ENCODE measurements around the gene ZNF644.

ZNF644 gene

DNA sequence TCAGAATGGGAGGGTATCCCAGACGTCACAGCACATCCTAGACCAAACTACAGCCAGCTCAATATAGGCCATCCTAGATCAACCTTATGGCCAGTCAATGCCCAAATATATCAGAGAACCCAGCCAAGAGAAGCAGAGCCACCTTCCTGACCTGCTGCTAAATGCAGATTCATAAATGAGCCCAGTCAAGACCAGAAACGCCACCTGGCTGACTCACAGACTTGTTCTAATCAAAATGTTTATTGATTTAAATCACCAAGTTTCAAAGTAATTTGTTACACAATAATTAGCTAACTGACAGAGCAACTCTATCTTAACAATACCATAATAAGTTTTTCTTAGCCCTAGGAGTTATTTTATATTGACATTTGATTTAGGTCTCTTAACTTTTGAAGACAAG lies 28.6 kb downstream of the ZNF644 start:
- DNase-seq (ENCODE audit: low read depth in 2 of 2), result no peak
- H3K4me3 ChIP-seq (replicated peaks in 1 of 2; ENCODE audit: low read depth in 2 of 2, low read length in 2 of 2), result no peak overlapping the region
- TF ChIP-seq CTCF (IDR thresholded peaks at IDR 0.05; ENCODE audit: low read depth, low read length), result no peak

GRCh38 chr1:90990779-90991178 lies 31.1 kb downstream of the ZNF644 start:
- no peak for TF ChIP-seq CTCF (IDR thresholded peaks at IDR 0.05; ENCODE audit: low read depth, low read length)
- DNase-seq (ENCODE audit: low read depth in 2 of 2), result no peak
- no peak overlapping the region for H3K4me3 ChIP-seq (replicated peaks in 1 of 2; ENCODE audit: low read depth in 2 of 2, low read length in 2 of 2)

DNA sequence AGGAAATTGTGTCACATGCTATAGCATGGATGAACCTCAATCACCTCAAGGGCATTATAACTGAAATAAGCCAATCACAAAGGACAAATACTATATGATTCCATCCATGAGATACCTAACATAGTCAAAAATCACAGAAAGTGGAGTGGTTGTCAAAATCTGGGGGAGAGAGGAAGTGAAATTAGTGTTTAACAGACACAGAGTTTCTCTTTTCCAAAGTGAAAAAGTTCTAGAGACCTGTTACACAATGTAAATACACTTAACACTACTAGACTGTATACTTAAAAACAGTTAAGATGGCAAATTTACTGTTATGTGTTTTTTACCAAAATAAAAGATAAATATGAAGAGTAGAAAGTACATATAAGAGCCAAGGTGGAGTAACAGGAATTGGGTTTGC lies 31.8 kb downstream of the ZNF644 start:
- no peak for TF ChIP-seq CTCF (IDR thresholded peaks at IDR 0.05; ENCODE audit: low read depth, low read length)
- H3K4me3 ChIP-seq (replicated peaks in 1 of 2; ENCODE audit: low read depth in 2 of 2, low read length in 2 of 2), result no peak overlapping the region
- DNase-seq (ENCODE audit: low read depth in 2 of 2), result no peak

- DNase-seq (ENCODE audit: low read depth in 2 of 2), result no peak
- no peak overlapping the region for H3K4me3 ChIP-seq (replicated peaks in 1 of 2; ENCODE audit: low read depth in 2 of 2, low read length in 2 of 2)
- no peak for TF ChIP-seq CTCF (IDR thresholded peaks at IDR 0.05; ENCODE audit: low read depth, low read length)
These were observed 32.5 kb downstream of the ZNF644 start for GRCh38 chr1:90989302-90989701.

DNA sequence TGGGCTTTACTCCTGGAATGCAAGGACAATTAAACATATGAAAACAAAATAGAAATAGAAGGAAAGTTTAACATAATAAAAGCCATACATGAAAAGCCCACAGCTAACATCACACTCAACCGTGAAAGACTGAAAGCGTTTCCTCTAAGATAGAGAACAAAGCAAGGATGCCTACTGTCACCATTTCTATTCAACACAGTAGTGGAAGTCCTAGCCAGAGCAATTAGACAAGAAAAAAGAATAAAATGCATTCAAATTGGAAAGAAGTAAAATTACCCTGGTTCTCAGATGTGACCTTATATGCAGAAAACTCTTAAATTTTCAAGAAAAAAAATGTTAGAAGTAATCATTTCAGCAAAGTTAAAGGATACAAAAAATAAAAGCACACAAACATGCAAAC lies 34.0 kb downstream of the ZNF644 start:
- no peak overlapping the region for H3K4me3 ChIP-seq (replicated peaks in 1 of 2; ENCODE audit: low read depth in 2 of 2, low read length in 2 of 2)
- TF ChIP-seq CTCF (IDR thresholded peaks at IDR 0.05; ENCODE audit: low read depth, low read length), result no peak
- DNase-seq (ENCODE audit: low read depth in 2 of 2), result no peak

GRCh38 chr1:90986953-90987352 lies 34.9 kb downstream of the ZNF644 start:
- TF ChIP-seq CTCF (IDR thresholded peaks at IDR 0.05; ENCODE audit: low read depth, low read length), result no peak
- no peak overlapping the region for H3K4me3 ChIP-seq (replicated peaks in 1 of 2; ENCODE audit: low read depth in 2 of 2, low read length in 2 of 2)
- no peak for DNase-seq (ENCODE audit: low read depth in 2 of 2)

DNA sequence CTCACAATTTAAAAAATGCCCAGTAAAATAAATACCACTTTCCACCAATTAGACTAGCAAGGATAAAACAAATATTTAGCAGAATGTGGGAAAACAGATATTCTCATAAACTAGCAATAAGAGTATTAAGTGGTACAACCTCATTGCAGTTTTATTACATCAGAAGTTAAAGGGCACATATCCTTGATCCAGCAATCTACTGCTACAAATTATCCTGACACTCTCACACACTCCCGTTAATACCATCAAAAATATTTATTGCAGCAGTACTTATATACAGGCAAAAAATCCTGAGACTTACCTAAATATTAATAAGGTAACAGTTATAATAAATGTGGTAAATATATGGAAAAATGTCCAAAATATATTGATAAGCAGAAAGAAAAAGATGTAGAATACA lies 44.3 kb downstream of the ZNF644 start:
- DNase-seq (ENCODE audit: low read depth in 2 of 2), result no peak
- H3K4me3 ChIP-seq (replicated peaks in 1 of 2; ENCODE audit: low read depth in 2 of 2, low read length in 2 of 2), result no peak overlapping the region
- TF ChIP-seq CTCF (IDR thresholded peaks at IDR 0.05; ENCODE audit: low read depth, low read length), result no peak

All from cardiac fibroblast (primary cell).